ENCODE results near the gene CXCR5. TPM values are rescaled to one million over a fixed set of nuclear protein-coding genes. Genes with fewer than 3 reads are reported as not detected.

Gene CXCR5
- total RNA-seq, 1 donor from 2014 or later: not detected

DNA sequence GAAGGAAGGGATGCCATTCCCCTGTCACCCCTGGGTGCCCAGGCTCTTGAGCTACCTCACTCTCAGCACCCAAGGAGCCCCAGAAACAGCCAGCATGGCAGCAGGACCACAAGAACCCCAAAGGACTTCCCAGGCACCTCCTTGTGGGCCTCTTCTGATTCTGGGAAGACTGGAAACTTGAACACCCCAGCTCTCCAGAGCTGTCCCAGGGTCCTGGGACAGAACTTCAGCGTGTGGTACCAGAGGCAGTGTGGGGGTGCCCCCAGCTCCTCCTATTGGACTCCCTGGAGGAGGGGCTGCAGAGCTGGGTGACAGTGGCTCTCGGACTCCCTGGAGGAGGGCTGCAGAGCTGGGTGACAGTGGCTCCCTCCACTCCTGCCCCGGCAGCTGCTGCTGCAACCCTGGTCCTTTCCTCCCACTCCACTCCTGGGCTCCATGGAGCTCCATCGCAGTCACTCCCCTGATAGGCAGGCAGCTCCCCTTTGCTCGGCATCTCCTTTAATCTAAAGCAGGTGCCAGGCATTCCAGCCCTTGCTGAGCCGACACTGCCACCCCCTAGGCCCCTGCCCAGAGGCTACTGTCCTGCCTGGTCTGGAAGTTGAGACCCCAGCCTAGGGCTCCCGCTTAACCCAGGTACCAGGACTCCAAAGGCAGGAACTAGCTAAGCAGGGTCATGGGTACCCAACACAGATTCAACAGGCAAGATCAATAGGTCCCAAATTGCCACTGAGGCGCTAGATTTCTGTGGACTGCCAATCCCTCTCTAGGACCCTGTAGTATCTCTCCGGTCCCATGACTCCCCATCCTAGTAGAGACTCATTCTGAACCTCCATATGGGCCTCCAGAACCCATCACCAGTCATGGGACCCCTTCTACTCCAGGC lies 39.3 kb downstream of the CXCR5 start:
- no peak for DNase-seq
- peaks cover 8% of the 10 kb centered on the region for H3K27me3 Mint-ChIP-seq (ENCODE audit: unreplicated experiment)
- H3K4me3 Mint-ChIP-seq (ENCODE audit: unreplicated experiment): peak overlapping the region; percentile 87
- no peaks in the 10 kb centered on the region for H3K36me3 Mint-ChIP-seq (ENCODE audit: unreplicated experiment)
- peaks cover 14% of the 10 kb centered on the region for H3K9me3 Mint-ChIP-seq (ENCODE audit: unreplicated experiment)
- TF ChIP-seq, protein P1, sequence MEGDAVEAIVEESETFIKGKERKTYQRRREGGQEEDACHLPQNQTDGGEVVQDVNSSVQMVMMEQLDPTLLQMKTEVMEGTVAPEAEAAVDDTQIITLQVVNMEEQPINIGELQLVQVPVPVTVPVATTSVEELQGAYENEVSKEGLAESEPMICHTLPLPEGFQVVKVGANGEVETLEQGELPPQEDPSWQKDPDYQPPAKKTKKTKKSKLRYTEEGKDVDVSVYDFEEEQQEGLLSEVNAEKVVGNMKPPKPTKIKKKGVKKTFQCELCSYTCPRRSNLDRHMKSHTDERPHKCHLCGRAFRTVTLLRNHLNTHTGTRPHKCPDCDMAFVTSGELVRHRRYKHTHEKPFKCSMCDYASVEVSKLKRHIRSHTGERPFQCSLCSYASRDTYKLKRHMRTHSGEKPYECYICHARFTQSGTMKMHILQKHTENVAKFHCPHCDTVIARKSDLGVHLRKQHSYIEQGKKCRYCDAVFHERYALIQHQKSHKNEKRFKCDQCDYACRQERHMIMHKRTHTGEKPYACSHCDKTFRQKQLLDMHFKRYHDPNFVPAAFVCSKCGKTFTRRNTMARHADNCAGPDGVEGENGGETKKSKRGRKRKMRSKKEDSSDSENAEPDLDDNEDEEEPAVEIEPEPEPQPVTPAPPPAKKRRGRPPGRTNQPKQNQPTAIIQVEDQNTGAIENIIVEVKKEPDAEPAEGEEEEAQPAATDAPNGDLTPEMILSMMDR (IDR thresholded peaks at IDR 0.05; ENCODE audit: partially characterized antibody, unreplicated experiment): no peak
- H3K27ac Mint-ChIP-seq (ENCODE audit: unreplicated experiment): no peak overlapping the region
- H3K4me1 Mint-ChIP-seq (ENCODE audit: low read depth, unreplicated experiment): peaks cover 41% of the 10 kb centered on the region

DNA sequence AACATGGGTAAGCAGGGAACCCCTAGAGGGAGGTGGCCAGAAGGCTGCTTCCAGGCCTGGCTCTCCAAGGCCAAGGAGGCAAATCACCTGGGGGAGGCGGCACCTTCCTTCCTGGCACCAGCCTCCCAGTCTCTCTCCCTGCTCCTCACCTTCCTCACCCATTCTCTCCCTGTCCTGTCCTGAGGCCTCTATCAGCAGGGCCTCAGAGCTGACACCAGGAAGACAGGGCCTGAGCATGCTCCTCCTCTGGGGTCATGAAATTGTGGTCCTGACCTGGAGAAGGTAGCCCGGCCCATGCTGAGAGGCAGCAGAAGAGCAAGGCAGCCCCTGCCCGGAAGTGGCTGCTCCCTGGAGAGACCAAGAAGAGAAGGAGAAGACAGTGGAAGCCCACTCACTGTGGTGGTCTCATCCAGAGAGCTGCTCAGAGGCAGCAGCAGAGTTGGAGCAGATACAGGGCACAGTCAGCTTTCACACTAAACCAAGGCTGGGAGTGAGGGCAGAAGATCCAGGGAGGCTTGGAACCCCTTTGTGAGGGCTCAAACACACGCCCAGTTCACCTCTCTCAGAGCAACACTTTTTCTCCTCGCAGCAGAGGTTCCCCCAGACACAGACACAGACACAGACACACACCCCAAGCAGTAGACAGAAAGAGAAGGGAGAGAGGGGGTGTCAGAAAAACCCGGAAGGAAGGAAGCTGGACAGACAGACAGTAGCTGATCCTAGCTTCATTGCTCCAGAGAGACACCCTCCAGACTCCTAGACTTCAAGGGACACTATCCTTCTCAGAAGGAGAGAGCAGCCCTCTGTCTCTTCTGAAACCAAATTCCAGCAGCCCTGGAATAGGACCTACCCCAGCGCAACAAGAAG lies 40.3 kb downstream of the CXCR5 start:
- Mint-ChIP-seq H3K36me3 (ENCODE audit: unreplicated experiment) (no peaks in the 10 kb centered on the region), H3K9me3 (ENCODE audit: unreplicated experiment) (peaks cover 17% of the 10 kb centered on the region), H3K4me3 (ENCODE audit: unreplicated experiment) (peak overlapping the region; percentile 87), H3K27me3 (ENCODE audit: unreplicated experiment) (peaks cover 8% of the 10 kb centered on the region), H3K4me1 (ENCODE audit: low read depth, unreplicated experiment) (peaks cover 41% of the 10 kb centered on the region), H3K27ac (ENCODE audit: unreplicated experiment) (peak overlapping the region; percentile 11)
- TF ChIP-seq, protein P1 (IDR thresholded peaks at IDR 0.05; ENCODE audit: partially characterized antibody, unreplicated experiment): no peak
- no peak for DNase-seq

DNA sequence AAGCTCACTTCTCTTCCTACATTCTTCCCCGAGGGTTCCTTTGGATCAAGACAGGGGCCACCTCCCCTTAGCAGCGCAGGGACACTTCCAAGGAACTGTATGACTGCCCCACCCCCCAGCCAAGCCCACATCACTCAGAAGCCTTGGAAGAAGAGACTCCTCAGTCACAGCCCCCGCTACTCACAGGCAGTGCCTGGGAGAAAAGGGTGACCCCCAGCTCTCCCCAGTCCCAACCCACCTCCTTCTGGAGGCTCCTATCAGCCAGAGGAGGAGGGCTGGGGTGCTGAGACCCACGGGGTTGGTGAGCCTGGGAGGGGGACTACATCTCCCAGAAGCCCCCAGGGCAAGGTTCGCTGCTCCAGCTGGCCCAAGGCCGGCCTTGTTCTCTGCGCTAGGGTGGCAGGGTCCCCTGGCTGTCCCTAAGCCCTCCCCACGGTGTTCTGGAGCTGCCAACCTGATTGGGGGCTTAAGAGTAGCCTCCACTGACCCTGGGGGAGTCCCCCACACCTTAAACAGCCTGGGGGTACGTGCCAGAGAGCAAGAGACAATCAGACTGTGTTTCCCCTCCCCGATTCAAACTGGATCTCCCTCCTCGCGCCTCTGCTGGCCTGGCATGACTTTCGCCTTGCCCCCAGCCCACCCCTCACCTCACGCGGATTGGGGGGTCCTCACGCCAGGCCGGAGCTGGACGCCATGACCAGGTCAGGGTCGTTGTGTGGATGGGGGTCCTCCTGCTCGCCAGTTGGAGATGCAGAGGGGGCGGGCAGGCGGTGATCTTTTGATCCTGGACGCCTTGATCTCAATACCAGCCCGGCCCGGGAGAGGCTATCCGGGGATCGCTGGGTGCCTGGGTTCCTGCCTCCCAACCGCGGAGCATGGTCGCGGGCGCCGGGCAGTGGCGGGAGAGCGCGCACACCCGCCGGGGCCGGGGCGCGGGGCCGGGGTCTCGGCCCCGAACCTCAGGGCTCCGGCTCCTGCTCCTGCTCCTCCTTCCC lies 41.2 kb downstream of the CXCR5 start:
- TF ChIP-seq, protein P1 (IDR thresholded peaks at IDR 0.05; ENCODE audit: partially characterized antibody, unreplicated experiment): no peak
- H3K27ac Mint-ChIP-seq (ENCODE audit: unreplicated experiment): peak overlapping the region; percentile 11
- H3K4me1 Mint-ChIP-seq (ENCODE audit: low read depth, unreplicated experiment): peaks cover 34% of the 10 kb centered on the region
- peaks cover 8% of the 10 kb centered on the region for H3K27me3 Mint-ChIP-seq (ENCODE audit: unreplicated experiment)
- H3K4me3 Mint-ChIP-seq (ENCODE audit: unreplicated experiment): peak overlapping the region; percentile 87
- peak; percentile 82 for DNase-seq
- peaks cover 16% of the 10 kb centered on the region for H3K9me3 Mint-ChIP-seq (ENCODE audit: unreplicated experiment)
- no peaks in the 10 kb centered on the region for H3K36me3 Mint-ChIP-seq (ENCODE audit: unreplicated experiment)

DNA sequence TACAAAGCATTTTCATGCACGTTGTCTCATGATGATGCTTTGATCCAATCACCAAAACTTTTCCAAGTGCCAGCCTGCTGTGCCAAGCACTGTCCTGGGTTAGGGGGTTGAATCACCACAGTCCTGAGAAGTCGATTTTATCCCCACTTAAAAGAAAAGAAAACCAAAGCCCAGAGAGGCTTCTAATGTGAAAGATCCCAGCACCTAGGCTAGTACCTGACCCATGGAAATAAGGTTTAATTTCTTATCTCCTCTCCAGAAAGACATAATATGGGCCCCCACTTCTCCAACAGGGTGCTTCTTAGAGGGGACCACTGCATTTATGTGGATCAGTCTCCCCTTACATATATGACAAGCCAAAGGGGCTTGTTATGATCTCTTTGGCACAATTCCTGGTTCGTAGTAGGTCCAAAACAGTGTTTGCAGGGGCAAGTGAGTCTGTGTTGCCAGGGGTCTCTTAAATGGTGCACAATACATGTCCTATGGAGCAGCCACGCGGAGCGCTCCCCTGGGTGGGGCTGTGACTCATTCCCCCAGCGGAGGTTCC lies 43.9 kb downstream of the CXCR5 start:
- Mint-ChIP-seq H3K4me3 (ENCODE audit: unreplicated experiment) (peak overlapping the region; percentile 95), H3K27ac (ENCODE audit: unreplicated experiment) (peak overlapping the region; percentile 90), H3K9me3 (ENCODE audit: unreplicated experiment) (peaks cover 15% of the 10 kb centered on the region), H3K36me3 (ENCODE audit: unreplicated experiment) (no peaks in the 10 kb centered on the region), H3K4me1 (ENCODE audit: low read depth, unreplicated experiment) (peaks cover 25% of the 10 kb centered on the region), H3K27me3 (ENCODE audit: unreplicated experiment) (peaks cover 8% of the 10 kb centered on the region)
- TF ChIP-seq, protein P1 (IDR thresholded peaks at IDR 0.05; ENCODE audit: partially characterized antibody, unreplicated experiment): no peak
- DNase-seq: no peak
